Ascending aorta (tissue), 2 donors: ENCODE measurements around the gene MTR. TPM values are rescaled to one million over a fixed set of nuclear protein-coding genes. Genes with fewer than 3 reads are reported as not detected.

ENCODE experiments used
- DNase-seq, 2 donors: peaks; one replicate each; pipeline ENCODE4 v3.0.0-alpha.2; 2019; ENCODE audit warnings: low spot score in 2 of 2
- H3K27ac ChIP-seq, 2 donors: fragments of 200-600 bp; sonication (generic); one replicate each; pipeline ENCODE4 v1.5.1; 2016 to 2017; ENCODE audit warnings: mild to moderate bottlenecking in 1 of 2
- H3K27me3 ChIP-seq: fragments of 200-600 bp; sonication (generic); one replicate; pipeline ENCODE4 v1.5.1; 2017
- H3K36me3 ChIP-seq, 2 donors: fragments of 200-600 bp; sonication (generic); one replicate each; pipeline ENCODE4 v1.5.1; 2016
- H3K4me1 ChIP-seq, 2 donors: fragments of 200-600 bp; sonication (generic); one replicate each; pipeline ENCODE4 v1.5.1; 2016 to 2017; ENCODE audit warnings: mild to moderate bottlenecking in 1 of 2
- H3K4me3 ChIP-seq, 2 donors: fragments of 200-600 bp; sonication (generic); one replicate each; pipeline ENCODE4 v1.5.1; 2016 to 2017; ENCODE audit warnings: mild to moderate bottlenecking in 1 of 2
- H3K9me3 ChIP-seq, 2 donors: fragments of 200-600 bp; sonication (generic); one replicate each; pipeline ENCODE4 v1.5.1; 2016
- intact Hi-C: fragments of 100-400 bp; cut with DNase I; formaldehyde crosslinking; loops from one replicate; pipeline ENCODE4 v1.15.1; 2023
- total RNA-seq: library from RNA; depleted of rRNA; stranded (reverse); fragments of >200 nt; gene quantifications from one replicate; pipeline ENCODE4 v1.1.0, GENCODE V29; 2016
- TF ChIP-seq, protein P1 (sequence below), 3 experiments: fragments of 200-600 bp in 2 of 3; fragments of 450-650 bp in 1 of 3; sonication (generic) in 2 of 3; IDR thresholded peaks; one replicate each; pipeline ENCODE4 v1.5.1; 2016 to 2019; ENCODE audit warnings: antibody characterized with exemption in 3 of 3, mild to moderate bottlenecking in 1 of 3, moderate library complexity in 1 of 3

The MTR gene
- total RNA-seq, 1 donor from 2014 or later, result 36.1 TPM

DNA sequence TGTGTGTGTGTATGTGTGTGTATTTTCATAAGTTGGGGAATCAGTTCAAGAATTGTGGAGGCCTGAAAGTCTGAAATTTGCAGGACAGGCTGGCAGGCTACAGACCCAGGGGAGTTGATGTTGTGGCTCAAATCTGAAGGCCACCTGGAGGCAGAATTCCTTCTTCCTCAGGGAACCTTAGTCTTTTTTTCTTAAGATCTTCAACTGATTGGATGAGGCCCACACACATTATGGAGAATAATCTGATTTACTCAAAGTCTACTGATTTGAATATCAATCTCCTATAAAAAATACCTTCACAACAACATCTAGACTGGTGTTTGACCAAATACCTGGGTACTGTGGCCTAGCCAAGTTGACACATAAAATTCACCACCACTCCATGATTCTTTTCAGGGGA, 147.3 kb downstream of the MTR start:
- no peaks in the 10 kb centered on the region for H3K4me1 ChIP-seq
- TF ChIP-seq, protein P1, sequence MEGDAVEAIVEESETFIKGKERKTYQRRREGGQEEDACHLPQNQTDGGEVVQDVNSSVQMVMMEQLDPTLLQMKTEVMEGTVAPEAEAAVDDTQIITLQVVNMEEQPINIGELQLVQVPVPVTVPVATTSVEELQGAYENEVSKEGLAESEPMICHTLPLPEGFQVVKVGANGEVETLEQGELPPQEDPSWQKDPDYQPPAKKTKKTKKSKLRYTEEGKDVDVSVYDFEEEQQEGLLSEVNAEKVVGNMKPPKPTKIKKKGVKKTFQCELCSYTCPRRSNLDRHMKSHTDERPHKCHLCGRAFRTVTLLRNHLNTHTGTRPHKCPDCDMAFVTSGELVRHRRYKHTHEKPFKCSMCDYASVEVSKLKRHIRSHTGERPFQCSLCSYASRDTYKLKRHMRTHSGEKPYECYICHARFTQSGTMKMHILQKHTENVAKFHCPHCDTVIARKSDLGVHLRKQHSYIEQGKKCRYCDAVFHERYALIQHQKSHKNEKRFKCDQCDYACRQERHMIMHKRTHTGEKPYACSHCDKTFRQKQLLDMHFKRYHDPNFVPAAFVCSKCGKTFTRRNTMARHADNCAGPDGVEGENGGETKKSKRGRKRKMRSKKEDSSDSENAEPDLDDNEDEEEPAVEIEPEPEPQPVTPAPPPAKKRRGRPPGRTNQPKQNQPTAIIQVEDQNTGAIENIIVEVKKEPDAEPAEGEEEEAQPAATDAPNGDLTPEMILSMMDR (IDR thresholded peaks at IDR 0.05), result no peak
- H3K27me3 ChIP-seq, result no peaks in the 10 kb centered on the region
- intact Hi-C loops, result no loop called here
- peaks cover 0 to 10% of the 10 kb centered on the region in 2 donors for H3K9me3 ChIP-seq
- H3K4me3 ChIP-seq, result no peak overlapping the region
- no peaks in the 10 kb centered on the region for H3K36me3 ChIP-seq
- DNase-seq, result no peak
- H3K27ac ChIP-seq, result no peak overlapping the region

DNA sequence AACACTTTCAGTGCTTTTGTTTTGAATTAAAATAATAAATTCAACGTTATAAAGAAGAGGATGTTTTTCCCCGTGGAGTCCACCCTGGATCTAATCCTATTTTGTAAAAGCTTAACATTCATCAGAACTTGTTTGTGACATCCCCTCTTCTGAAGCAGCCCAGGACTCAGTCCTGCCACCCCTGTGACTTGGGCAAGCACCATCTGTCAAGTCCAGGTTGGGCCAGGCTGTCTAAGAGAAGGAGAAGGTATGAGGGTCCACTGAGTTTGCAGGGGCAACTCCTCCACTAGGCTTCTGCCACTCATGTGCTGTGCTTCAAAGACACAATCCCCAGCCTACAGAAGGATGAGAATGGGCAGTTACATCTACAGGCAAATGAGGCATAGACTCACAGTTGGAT, 149.5 kb downstream of the MTR start:
- Histone ChIP-seq H3K4me1 (no peaks in the 10 kb centered on the region), H3K4me3 (no peak overlapping the region), H3K27ac (no peak overlapping the region), H3K36me3 (no peaks in the 10 kb centered on the region), H3K27me3 (no peaks in the 10 kb centered on the region), H3K9me3 (peaks cover 0 to 10% of the 10 kb centered on the region in 2 donors)
- TF ChIP-seq, protein P1 (IDR thresholded peaks at IDR 0.05), result no peak
- intact Hi-C loops, result no loop called here
- no peak for DNase-seq

DNA sequence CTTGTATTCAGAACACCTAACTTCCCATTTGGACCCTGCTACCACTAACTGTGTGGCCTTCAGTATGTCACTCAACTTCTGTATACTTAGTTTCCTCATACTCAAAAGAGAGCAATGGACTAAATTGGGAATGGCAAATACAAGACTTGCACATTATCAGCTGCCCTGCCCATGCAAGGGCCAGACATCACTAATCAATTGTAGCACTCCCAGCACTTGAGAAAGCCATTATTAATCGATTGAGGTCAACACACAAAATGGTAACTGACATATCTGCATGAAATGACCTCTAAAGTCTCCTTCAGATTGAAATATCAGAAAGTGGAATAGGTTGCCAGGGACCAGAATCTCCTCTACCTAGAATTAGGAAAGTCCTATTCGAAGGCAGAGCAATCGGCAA, 149.9 kb downstream of the MTR start:
- Histone ChIP-seq H3K4me1 (no peaks in the 10 kb centered on the region), H3K27me3 (no peaks in the 10 kb centered on the region), H3K36me3 (no peaks in the 10 kb centered on the region), H3K4me3 (no peak overlapping the region), H3K27ac (no peak overlapping the region), H3K9me3 (peaks cover 0 to 10% of the 10 kb centered on the region in 2 donors)
- intact Hi-C loops, result no loop called here
- TF ChIP-seq, protein P1 (IDR thresholded peaks at IDR 0.05), result no peak
- DNase-seq, result no peak

DNA sequence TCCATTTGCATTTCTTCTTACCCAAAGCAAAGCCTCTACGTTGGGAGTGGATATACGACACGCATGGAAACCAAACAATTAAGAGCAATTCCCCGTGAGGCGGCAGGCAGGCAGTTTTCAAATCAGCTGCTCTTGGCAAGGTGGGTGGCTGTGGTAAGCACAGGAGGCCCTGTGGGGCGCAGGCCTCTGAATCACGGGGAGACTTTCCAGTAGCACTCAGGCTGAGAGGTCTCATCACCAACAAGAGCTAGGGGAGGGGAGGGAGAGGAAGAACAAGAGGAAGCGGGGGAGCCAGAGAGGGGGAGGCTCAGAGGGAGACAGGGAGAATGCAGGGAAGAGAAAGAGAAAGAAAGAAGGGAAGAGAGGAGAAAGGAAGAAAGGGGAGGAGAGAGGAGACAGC, 152.7 kb downstream of the MTR start:
- H3K27me3 ChIP-seq, result no peaks in the 10 kb centered on the region
- H3K9me3 ChIP-seq, result no peaks in the 10 kb centered on the region
- DNase-seq, result no peak
- H3K27ac ChIP-seq, result no peak overlapping the region
- intact Hi-C loops, result no loop called here
- H3K4me1 ChIP-seq, result peaks cover 0 to 2% of the 10 kb centered on the region in 2 donors
- H3K36me3 ChIP-seq, result no peaks in the 10 kb centered on the region
- no peak overlapping the region for H3K4me3 ChIP-seq
- TF ChIP-seq, protein P1 (IDR thresholded peaks at IDR 0.05), result no peak

DNA sequence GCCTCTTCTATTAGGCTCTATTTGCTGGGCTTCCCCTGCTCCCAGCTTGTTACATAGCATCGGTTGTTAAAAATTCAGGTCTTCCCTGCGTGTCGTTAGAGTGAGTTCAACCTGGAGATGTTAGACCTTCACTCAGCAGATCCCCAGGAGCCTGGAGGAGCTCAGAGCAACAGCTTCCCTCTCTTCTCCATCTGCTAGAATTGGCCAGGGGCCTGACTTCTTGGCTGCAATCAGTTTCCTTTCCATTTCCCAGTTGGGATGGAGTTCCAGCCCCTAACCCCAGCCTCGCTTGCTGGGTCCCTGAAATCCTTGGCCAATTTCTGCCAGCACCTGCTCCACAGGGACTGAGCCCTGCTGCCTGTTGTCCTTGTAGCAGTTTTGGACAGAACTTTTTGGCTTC, 153.3 kb downstream of the MTR start:
- DNase-seq, result no peak
- no peak overlapping the region for H3K4me3 ChIP-seq

More for the DNA sequence above, 153.3 kb downstream of the MTR start:
- intact Hi-C loops, result no loop called here
- TF ChIP-seq, protein P1 (IDR thresholded peaks at IDR 0.05), result no peak
- Histone ChIP-seq H3K9me3 (no peaks in the 10 kb centered on the region), H3K36me3 (no peaks in the 10 kb centered on the region), H3K4me1 (peaks cover 0 to 7% of the 10 kb centered on the region in 2 donors), H3K27me3 (no peaks in the 10 kb centered on the region), H3K27ac (no peak overlapping the region)
